Activated CD4-positive, alpha-beta T cell treated with anti-CD3 and anti-CD28 coated beads for 1 hour (primary cell): Measurements from ENCODE around the gene NRL.
"Not testable (repeated sequence)": the region's sequence is repeated elsewhere in the genome, so short reads cannot be mapped to it uniquely, and the experiment has no call there.

Source experiments
- DNase-seq: peaks from one replicate; pipeline ENCODE4 v3.0.0-alpha.2; 2020

The NRL gene

GRCh38 chr14:24049002-24049401 lies 65.7 kb downstream of the NRL start:
- DNase-seq: not testable (repeated sequence)

DNA sequence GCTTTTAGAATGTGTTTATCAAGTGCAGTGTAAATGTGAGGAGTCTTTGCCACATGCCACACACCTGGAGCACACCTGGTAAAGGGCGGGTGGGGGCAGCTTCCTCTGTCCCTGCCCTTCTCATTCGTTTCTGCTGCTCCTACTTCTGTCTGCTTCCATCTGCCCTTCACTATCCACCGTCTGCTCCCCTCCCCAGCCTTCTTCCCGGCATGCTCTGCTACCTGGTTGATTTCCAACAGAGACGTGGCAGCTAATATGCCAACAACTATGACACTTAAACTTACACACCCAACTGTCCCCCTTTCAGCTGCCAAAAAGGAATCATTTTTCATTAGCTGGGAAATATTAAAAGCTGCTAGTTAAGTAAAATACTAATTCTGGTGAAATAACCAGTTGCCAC lies 72.0 kb downstream of the NRL start:
- no peak for DNase-seq

- DNase-seq: no peak
These were observed 74.1 kb downstream of the NRL start for GRCh38 chr14:24040692-24041091.

DNA sequence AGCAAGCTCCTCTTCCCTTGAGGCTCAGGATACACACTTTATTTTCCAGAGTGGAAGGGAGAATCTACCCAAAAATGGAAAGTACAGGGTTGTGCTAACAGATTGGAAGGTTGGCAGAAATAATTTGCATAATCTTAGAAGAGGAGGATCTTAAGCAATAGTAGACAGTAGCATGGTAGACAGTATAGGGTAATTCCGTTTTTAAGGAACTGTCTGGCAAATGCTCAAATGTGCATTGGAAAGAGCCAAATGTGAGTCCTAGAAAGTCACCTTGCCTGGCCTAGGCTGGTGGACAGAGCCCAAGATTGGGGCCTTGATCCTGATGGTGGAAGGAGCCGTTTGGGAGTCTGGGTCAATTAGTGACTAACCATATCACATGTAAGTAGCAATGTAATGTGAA lies 76.1 kb downstream of the NRL start:
- DNase-seq: no peak

DNA sequence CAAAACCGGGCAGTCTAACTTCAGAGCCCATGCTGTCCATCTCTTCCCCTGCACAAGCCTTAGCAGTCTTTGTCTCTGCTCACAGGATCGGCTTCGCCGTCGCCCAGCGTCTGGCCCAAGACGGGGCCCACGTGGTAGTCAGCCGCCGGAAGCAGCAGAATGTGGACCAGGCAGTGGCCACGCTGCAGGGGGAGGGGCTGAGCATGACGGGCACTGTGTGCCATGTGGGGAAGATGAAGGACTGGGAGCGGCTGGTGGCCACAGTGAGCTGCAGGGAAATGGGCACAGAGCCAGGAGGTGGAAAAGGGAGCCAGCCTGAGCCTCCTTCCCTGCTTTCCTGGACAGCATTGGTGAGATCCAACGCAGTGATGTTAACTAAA lies 77.1 kb downstream of the NRL start:
- no peak for DNase-seq

DNA sequence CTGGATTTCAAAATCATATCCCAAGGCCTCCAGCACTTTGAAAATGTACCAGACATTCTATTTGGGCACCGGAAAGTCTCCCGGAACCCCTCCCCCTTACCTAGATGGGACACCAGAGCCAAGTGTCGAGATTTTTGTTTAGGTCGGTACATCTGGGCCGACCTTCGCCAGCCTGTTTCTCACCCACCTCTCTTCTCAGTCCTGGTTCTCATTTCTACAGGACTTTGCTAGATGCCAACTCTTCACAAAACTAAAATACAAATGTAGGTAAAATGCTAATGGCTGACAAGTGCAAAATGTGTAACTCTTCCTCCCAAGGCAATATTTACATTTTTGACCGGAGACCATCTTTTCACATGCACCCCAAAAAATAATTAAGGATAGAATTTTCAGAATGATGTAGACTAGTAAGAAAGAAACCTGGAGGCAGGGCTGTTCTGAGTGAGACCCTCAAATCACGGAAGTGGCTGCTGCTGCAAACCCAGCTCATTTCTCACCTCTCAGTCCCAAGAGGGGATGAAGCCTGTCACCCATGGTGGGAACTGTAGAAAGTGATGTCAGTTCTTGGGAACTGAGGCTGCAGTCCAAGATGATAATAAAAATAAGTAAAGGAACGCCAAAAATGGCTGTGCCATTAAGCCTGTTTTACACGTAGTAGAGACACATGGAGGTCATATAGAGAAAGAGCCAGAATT lies 77.6 kb downstream of the NRL start:
- DNase-seq: not testable (repeated sequence)

GRCh38 chr14:24036169-24036962 lies 78.4 kb downstream of the NRL start:
- peak; percentile 43 for DNase-seq

DNA sequence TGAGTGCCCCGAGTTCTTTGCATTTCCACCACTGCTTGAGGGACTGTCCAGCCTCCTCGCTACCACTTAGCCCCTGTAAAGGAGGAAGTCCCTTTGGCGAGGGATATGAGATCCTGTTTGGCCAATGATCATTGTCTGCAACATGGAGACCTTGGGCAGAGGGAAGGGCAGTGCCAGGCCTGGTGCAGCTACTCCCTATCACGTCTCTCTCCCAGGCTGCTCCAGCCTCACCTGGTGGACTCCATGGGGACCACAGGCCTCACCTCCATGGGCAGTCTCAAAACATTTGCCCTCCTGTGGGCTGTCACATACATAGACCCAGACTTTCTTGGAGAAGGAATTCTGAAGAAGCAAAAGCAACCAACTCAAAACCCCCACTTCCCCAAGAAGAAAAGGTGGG lies 79.0 kb downstream of the NRL start:
- DNase-seq: not testable (repeated sequence)

DNA sequence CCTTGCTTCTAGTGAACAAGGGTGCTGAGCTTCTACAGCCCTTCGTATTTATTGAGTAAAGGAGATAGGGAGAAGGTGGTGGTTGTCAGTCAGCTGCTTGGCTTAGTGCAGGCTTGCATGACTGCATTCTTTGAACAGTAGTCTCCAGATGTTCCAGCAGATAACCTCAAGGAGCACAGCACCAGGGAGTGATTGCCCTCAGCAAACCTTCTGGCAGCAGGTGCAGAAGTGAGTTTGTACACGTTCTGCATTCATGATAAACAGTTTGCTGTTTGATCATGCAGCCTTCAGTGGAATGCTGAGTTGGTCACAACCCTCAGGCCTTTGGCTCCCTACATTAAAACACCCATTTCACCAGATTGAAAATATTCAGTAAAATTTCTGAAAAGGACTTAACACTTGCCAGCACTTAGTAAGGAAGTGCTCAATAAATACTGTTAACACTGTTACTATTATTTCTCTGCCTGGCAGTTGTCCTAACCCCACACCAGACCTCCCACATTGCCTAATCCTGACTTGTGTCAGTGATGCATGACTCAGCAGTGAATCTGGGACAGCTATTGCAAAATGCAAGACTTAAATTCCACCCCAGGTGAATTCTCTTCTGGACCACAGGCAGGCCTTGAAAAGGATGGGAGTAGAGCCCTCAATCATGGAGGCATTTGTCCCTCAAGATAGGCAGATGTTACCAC lies 81.9 kb downstream of the NRL start:
- DNase-seq: no peak

DNA sequence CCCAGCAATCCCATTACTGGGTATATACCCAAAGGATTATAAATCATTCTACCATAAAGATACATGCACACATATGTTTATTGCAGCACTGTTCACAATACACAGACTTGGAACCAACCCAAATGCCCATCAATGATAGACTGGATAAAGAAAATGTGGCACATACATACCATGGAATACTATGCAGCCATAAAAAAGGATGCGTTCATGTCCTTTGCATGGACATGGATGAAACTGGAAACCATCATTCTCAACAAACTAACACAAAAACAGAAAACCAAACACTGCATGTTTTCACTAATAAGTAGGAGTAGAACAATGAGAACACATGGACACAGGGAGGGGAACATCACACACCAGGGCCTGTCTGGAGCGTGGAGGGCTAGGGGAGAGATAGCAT lies 83.4 kb downstream of the NRL start:
- not testable (repeated sequence) for DNase-seq

- DNase-seq: not testable (repeated sequence)
These were observed 85.1 kb downstream of the NRL start for GRCh38 chr14:24029687-24030086.
